Astrocyte (in vitro differentiated cells and primary cell): ENCODE results near the gene PLB1. TPM values are rescaled to one million over a fixed set of nuclear protein-coding genes. Genes with fewer than 3 reads are reported as not detected.

Experiments used
- DNase-seq: peaks from one replicate; pipeline ENCODE4 v3.0.0-alpha.2; 2010; ENCODE audit warnings: low read depth
- FAIRE-seq: peaks from 2 replicates; lab custom pipeline; 2011; peaks lifted over from hg19 to GRCh38; lab: Jason Lieb, UNC
- H2AFZ ChIP-seq: 2 replicates; pipeline ENCODE4 v1.6.0; 2012; ENCODE audit warnings: low read depth, low read length, inconsistent platforms
- H3K27ac ChIP-seq: 2 replicates; pipeline ENCODE4 v1.5.1; 2011; ENCODE audit warnings: low read depth, low read length, inconsistent platforms
- H3K27me3 ChIP-seq: 2 replicates; pipeline ENCODE4 v1.6.0; 2011; ENCODE audit warnings: low read length, inconsistent platforms; ENCODE audit not compliant: insufficient read depth
- H3K36me3 ChIP-seq: 2 replicates; pipeline ENCODE4 v1.5.1; 2011; ENCODE audit warnings: low read length, inconsistent platforms; ENCODE audit not compliant: insufficient read depth
- H3K4me1 ChIP-seq: 2 replicates; pipeline ENCODE4 v1.5.1; 2011; ENCODE audit warnings: low read length, inconsistent platforms; ENCODE audit not compliant: insufficient read depth
- H3K4me2 ChIP-seq: 2 replicates; pipeline ENCODE4 v1.6.0; 2012; ENCODE audit warnings: low read length, inconsistent platforms
- H3K4me3 ChIP-seq: 2 replicates; pipeline ENCODE4 v1.5.1; 2011; ENCODE audit warnings: low read depth, mild to moderate bottlenecking, low read length, inconsistent platforms; ENCODE audit not compliant: insufficient read depth
- H3K79me2 ChIP-seq: 2 replicates; pipeline ENCODE4 v1.6.0; 2012; ENCODE audit warnings: mild to moderate bottlenecking, low read length, inconsistent platforms; ENCODE audit not compliant: insufficient read depth
- H3K9ac ChIP-seq: 2 replicates; pipeline ENCODE4 v1.6.0; 2012; ENCODE audit warnings: mild to moderate bottlenecking, low read length, inconsistent platforms
- H3K9me3 ChIP-seq: 2 replicates; pipeline ENCODE4 v1.5.1; 2012; ENCODE audit warnings: low read depth, mild to moderate bottlenecking, low read length, inconsistent platforms; ENCODE audit not compliant: insufficient read depth
- H4K20me1 ChIP-seq: 2 replicates; pipeline ENCODE4 v1.6.0; 2012; ENCODE audit warnings: low read length, inconsistent platforms; ENCODE audit not compliant: insufficient read depth
- H3K27ac Mint-ChIP-seq: one replicate; pipeline ENCODE4 v1.8.0; 2021; ENCODE audit warnings: mild to moderate bottlenecking, mixed read lengths; ENCODE audit not compliant: unreplicated experiment
- H3K27me3 Mint-ChIP-seq: one replicate; pipeline ENCODE4 v1.8.0; 2021; ENCODE audit warnings: low read depth, mixed read lengths; ENCODE audit not compliant: unreplicated experiment
- H3K36me3 Mint-ChIP-seq: one replicate; pipeline ENCODE4 v1.8.0; 2021; ENCODE audit warnings: low read depth, mixed read lengths; ENCODE audit not compliant: unreplicated experiment
- H3K4me1 Mint-ChIP-seq: one replicate; pipeline ENCODE4 v1.8.0; 2021; ENCODE audit warnings: low read depth, mixed read lengths; ENCODE audit not compliant: unreplicated experiment
- H3K4me3 Mint-ChIP-seq: one replicate; pipeline ENCODE4 v1.8.0; 2021; ENCODE audit warnings: mild to moderate bottlenecking, moderate library complexity, mixed read lengths; ENCODE audit not compliant: unreplicated experiment
- H3K9me3 Mint-ChIP-seq: one replicate; pipeline ENCODE4 v1.8.0; 2021; ENCODE audit warnings: mild to moderate bottlenecking, mixed read lengths; ENCODE audit not compliant: unreplicated experiment
- CTCF ChIP-seq: IDR thresholded peaks from 2 replicates; pipeline ENCODE4 v1.5.1; 2011; ENCODE audit warnings: low read depth, mild to moderate bottlenecking, inconsistent platforms, low read length, moderate library complexity; ENCODE audit not compliant: insufficient read depth
- EZH2 ChIP-seq: IDR thresholded peaks from 2 replicates; pipeline ENCODE4 v1.6.1; 2012; ENCODE audit warnings: mild to moderate bottlenecking, low read length, inconsistent platforms; ENCODE audit not compliant: insufficient read depth
- total RNA-seq: library from RNA; stranded (reverse); gene quantifications from 2 replicates; pipeline ENCODE4 v1.2.1, GENCODE V29; 2021

PLB1 gene
- total RNA-seq, 1 donor from 2014 or later, result 0.98 TPM

- H3K27me3 Mint-ChIP-seq, result peaks cover 2% of the 10 kb centered on the region
- H3K4me2 ChIP-seq, result no peak overlapping the region
- H3K27ac ChIP-seq, result no peak overlapping the region
- no peak for TF ChIP-seq EZH2
- no peak for TF ChIP-seq CTCF
- FAIRE-seq, result no peak
- peaks cover 7% of the 10 kb centered on the region for H3K9me3 Mint-ChIP-seq
- H4K20me1 ChIP-seq, result no peaks in the 10 kb centered on the region
- H3K4me3 ChIP-seq, result no peak overlapping the region
- no peaks in the 10 kb centered on the region for H3K9me3 ChIP-seq
- no peaks in the 10 kb centered on the region for H3K79me2 ChIP-seq
- no peak overlapping the region for H3K9ac ChIP-seq
- peaks cover 22% of the 10 kb centered on the region for H3K4me1 Mint-ChIP-seq
- peaks cover 7% of the 10 kb centered on the region for H3K36me3 Mint-ChIP-seq
- no peaks in the 10 kb centered on the region for H3K36me3 ChIP-seq
- H3K27ac Mint-ChIP-seq, result no peak overlapping the region
- H3K4me1 ChIP-seq, result peaks cover 12% of the 10 kb centered on the region
- no peak for DNase-seq
- no peak overlapping the region for H3K4me3 Mint-ChIP-seq
- H3K27me3 ChIP-seq, result no peaks in the 10 kb centered on the region
- H2AFZ ChIP-seq, result no peak overlapping the region
Observed at GRCh38 chr2:28598484-28598883, 102.6 kb downstream of the PLB1 start.

GRCh38 chr2:28600181-28600580 lies 104.3 kb downstream of the PLB1 start:
- Mint-ChIP-seq H3K36me3 (peaks cover 7% of the 10 kb centered on the region), H3K27ac (no peak overlapping the region), H3K4me3 (no peak overlapping the region), H3K9me3 (peaks cover 7% of the 10 kb centered on the region), H3K4me1 (peaks cover 9% of the 10 kb centered on the region), H3K27me3 (peaks cover 2% of the 10 kb centered on the region)
- H4K20me1 ChIP-seq, result no peaks in the 10 kb centered on the region
- no peaks in the 10 kb centered on the region for H3K27me3 ChIP-seq
- TF ChIP-seq EZH2 (no peak), CTCF (no peak)
- DNase-seq, result no peak
- H3K9ac ChIP-seq, result no peak overlapping the region
- no peak overlapping the region for H3K4me3 ChIP-seq
- FAIRE-seq, result no peak
- no peak overlapping the region for H3K27ac ChIP-seq
- no peak overlapping the region for H3K4me2 ChIP-seq
- H3K9me3 ChIP-seq, result no peaks in the 10 kb centered on the region
- no peak overlapping the region for H2AFZ ChIP-seq
- no peaks in the 10 kb centered on the region for H3K79me2 ChIP-seq
- H3K36me3 ChIP-seq, result no peaks in the 10 kb centered on the region
- H3K4me1 ChIP-seq, result no peaks in the 10 kb centered on the region

GRCh38 chr2:28601616-28602015 lies 105.8 kb downstream of the PLB1 start:
- Histone ChIP-seq H2AFZ (no peak overlapping the region), H4K20me1 (no peaks in the 10 kb centered on the region), H3K27me3 (no peaks in the 10 kb centered on the region), H3K9me3 (no peaks in the 10 kb centered on the region), H3K27ac (no peak overlapping the region), H3K4me2 (no peak overlapping the region), H3K9ac (no peak overlapping the region), H3K4me3 (no peak overlapping the region), H3K4me1 (no peaks in the 10 kb centered on the region), H3K36me3 (no peaks in the 10 kb centered on the region), H3K79me2 (no peaks in the 10 kb centered on the region)
- Mint-ChIP-seq H3K27me3 (peaks cover 2% of the 10 kb centered on the region), H3K36me3 (peaks cover 7% of the 10 kb centered on the region), H3K27ac (no peak overlapping the region), H3K9me3 (peaks cover 7% of the 10 kb centered on the region), H3K4me1 (peaks cover 8% of the 10 kb centered on the region), H3K4me3 (no peak overlapping the region)
- no peak for DNase-seq
- no peak for FAIRE-seq
- no peak for TF ChIP-seq EZH2
